GM23248 (cell line): ENCODE data around the gene GLS.

Experiments
- EZH2 ChIP-seq: fragments of 200-600 bp; sonication (generic); IDR thresholded peaks from 2 replicates; pipeline ENCODE4 v1.6.1; 2018; ENCODE audit warnings: antibody characterized with exemption, mild to moderate bottlenecking; ENCODE audit not compliant: insufficient read depth, poor library complexity, severe bottlenecking
- EZH2phosphoT487 ChIP-seq: fragments of 200-600 bp; sonication (generic); IDR thresholded peaks from 2 replicates; pipeline ENCODE4 v1.6.1; 2018; ENCODE audit warnings: antibody characterized with exemption, moderate library complexity, mild to moderate bottlenecking, low read depth; ENCODE audit not compliant: insufficient read depth

GRCh38 chr2:190837420-190837819 lies 43.2 kb upstream of the GLS start:
- TF ChIP-seq EZH2phosphoT487 (no peak), EZH2 (no peak)
